Umbilical cord (tissue), 2 donors: ENCODE data around the gene SIK2. TPM values are rescaled to one million over a fixed set of nuclear protein-coding genes. Genes with fewer than 3 reads are reported as not detected.
"Not testable (repeated sequence)": the region's sequence is repeated elsewhere in the genome, so short reads cannot be mapped to it uniquely, and the experiment has no call there.

ENCODE experiments used
- DNase-seq: peaks from one replicate; pipeline ENCODE4 v3.0.0-alpha.2; 2015; ENCODE audit warnings: low spot score
- total RNA-seq: library from RNA; depleted of rRNA; stranded (reverse); fragments of >200 nt; gene quantifications from one replicate; pipeline ENCODE4 v1.2.3, GENCODE V29; 2014; ENCODE audit warnings: low replicate concordance; ENCODE audit not compliant: insufficient read depth

Gene SIK2
- total RNA-seq, 1 donor from 2014 or later: 7.7 TPM

- not testable (repeated sequence) for DNase-seq
Observed at GRCh38 chr11:111658493-111658892, 56.2 kb downstream of the SIK2 start.

- no peak for DNase-seq
Observed at GRCh38 chr11:111659201-111660115, 57.2 kb downstream of the SIK2 start.

GRCh38 chr11:111660822-111661221 lies 58.6 kb downstream of the SIK2 start:
- no peak for DNase-seq

- DNase-seq: peak; percentile 1
Observed at GRCh38 chr11:111663820-111664219, 61.6 kb downstream of the SIK2 start.

GRCh38 chr11:111665777-111666176 lies 63.5 kb downstream of the SIK2 start:
- peak; percentile 55 for DNase-seq

- DNase-seq: no peak
Observed at GRCh38 chr11:111668980-111669379, 66.7 kb downstream of the SIK2 start.

GRCh38 chr11:111671383-111671782 lies 69.1 kb downstream of the SIK2 start:
- no peak for DNase-seq

GRCh38 chr11:111672949-111673348 lies 70.7 kb downstream of the SIK2 start:
- DNase-seq: no peak

GRCh38 chr11:111674941-111675340 lies 72.7 kb downstream of the SIK2 start:
- no peak for DNase-seq

- DNase-seq: no peak
Observed at GRCh38 chr11:111675891-111676290, 73.6 kb downstream of the SIK2 start.

- no peak for DNase-seq
Observed at GRCh38 chr11:111676878-111677585, 74.8 kb downstream of the SIK2 start.

GRCh38 chr11:111680486-111681175 lies 78.4 kb downstream of the SIK2 start:
- no peak for DNase-seq

GRCh38 chr11:111683806-111684205 lies 81.6 kb downstream of the SIK2 start:
- no peak for DNase-seq

- no peak for DNase-seq
Observed at GRCh38 chr11:111684251-111684650, 82.0 kb downstream of the SIK2 start.

- no peak for DNase-seq
Observed at GRCh38 chr11:111688013-111688412, 85.8 kb downstream of the SIK2 start.

- DNase-seq: no peak
Observed at GRCh38 chr11:111691176-111691575, 88.9 kb downstream of the SIK2 start.

- DNase-seq: no peak
Observed at GRCh38 chr11:111691741-111692140, 89.5 kb downstream of the SIK2 start.

GRCh38 chr11:111693224-111693937 lies 91.1 kb downstream of the SIK2 start:
- no peak for DNase-seq

- DNase-seq: no peak
Observed at GRCh38 chr11:111694851-111695250, 92.6 kb downstream of the SIK2 start.

GRCh38 chr11:111696556-111696955 lies 94.3 kb downstream of the SIK2 start:
- no peak for DNase-seq

GRCh38 chr11:111697933-111698371 lies 95.7 kb downstream of the SIK2 start:
- no peak for DNase-seq
